Measurements from ENCODE around the gene STYXL1.
"Not testable (repeated sequence)": the region's sequence is repeated elsewhere in the genome, so short reads cannot be mapped to it uniquely, and the experiment has no call there.

The STYXL1 gene

GRCh38 chr7:76056241-76056640 lies 8.4 kb upstream of the STYXL1 start:
- Histone ChIP-seq H3K27me3 (ENCODE audit: insufficient read depth, poor library complexity, severe bottlenecking) (no peaks in the 10 kb centered on the region), H3K27ac (replicated peaks) (no peak overlapping the region), H3K4me3 (replicated peaks; ENCODE audit: insufficient read depth, low read length) (no peak overlapping the region)
- DNase-seq (ENCODE audit: low read depth in 1 of 2, low spot score in 1 of 2) = no peak
- no peak for TF ChIP-seq SPI1 (IDR thresholded peaks at IDR 0.05; ENCODE audit: borderline replicate concordance, low read depth)
- no peak for TF ChIP-seq GABPA (IDR thresholded peaks at IDR 0.05; ENCODE audit: low read depth)
- no peak for TF ChIP-seq POLR2AphosphoS5 (IDR thresholded peaks at IDR 0.05; ENCODE audit: low read depth)
- TF ChIP-seq CTCF (IDR thresholded peaks at IDR 0.05; ENCODE audit: insufficient read depth, low read length) = no peak
- TF ChIP-seq REST (IDR thresholded peaks at IDR 0.05; ENCODE audit: insufficient replicate concordance, low read depth) = no peak

GRCh38 chr7:76054123-76055120 lies 6.6 kb upstream of the STYXL1 start:
- Histone ChIP-seq H3K27ac (replicated peaks) (no peak overlapping the region), H3K27me3 (ENCODE audit: insufficient read depth, poor library complexity, severe bottlenecking) (no peaks in the 10 kb centered on the region), H3K4me3 (replicated peaks; ENCODE audit: insufficient read depth, low read length) (no peak overlapping the region)
- no peak for TF ChIP-seq GABPA (IDR thresholded peaks at IDR 0.05; ENCODE audit: low read depth)
- DNase-seq (ENCODE audit: low read depth in 1 of 2, low spot score in 1 of 2) = peak; percentile 69 to 78

- Histone ChIP-seq H3K27ac (replicated peaks) (no peak overlapping the region), H3K4me3 (replicated peaks; ENCODE audit: insufficient read depth, low read length) (no peak overlapping the region), H3K27me3 (ENCODE audit: insufficient read depth, poor library complexity, severe bottlenecking) (no peaks in the 10 kb centered on the region)
- TF ChIP-seq GABPA (IDR thresholded peaks at IDR 0.05; ENCODE audit: low read depth) (no peak), SPI1 (IDR thresholded peaks at IDR 0.05; ENCODE audit: borderline replicate concordance, low read depth) (no peak), CTCF (IDR thresholded peaks at IDR 0.05; ENCODE audit: insufficient read depth, low read length) (no peak)
- DNase-seq (ENCODE audit: low read depth in 1 of 2, low spot score in 1 of 2) = no peak
These were observed 5.7 kb upstream of the STYXL1 start for GRCh38 chr7:76053461-76053860.

GRCh38 chr7:76052681-76053080 lies 4.9 kb upstream of the STYXL1 start:
- not testable (repeated sequence) for H3K27me3 ChIP-seq (ENCODE audit: insufficient read depth, poor library complexity, severe bottlenecking); H3K27ac ChIP-seq (replicated peaks); DNase-seq (ENCODE audit: low read depth in 1 of 2, low spot score in 1 of 2); H3K4me3 ChIP-seq (replicated peaks; ENCODE audit: insufficient read depth, low read length)

GRCh38 chr7:76051840-76052239 lies 4.0 kb upstream of the STYXL1 start:
- Histone ChIP-seq H3K27me3 (ENCODE audit: insufficient read depth, poor library complexity, severe bottlenecking) (no peaks in the 10 kb centered on the region), H3K27ac (replicated peaks) (no peak overlapping the region), H3K4me3 (replicated peaks; ENCODE audit: insufficient read depth, low read length) (no peak overlapping the region)
- no peak for DNase-seq (ENCODE audit: low read depth in 1 of 2, low spot score in 1 of 2)
- TF ChIP-seq GABPA (IDR thresholded peaks at IDR 0.05; ENCODE audit: low read depth) (no peak), CTCF (IDR thresholded peaks at IDR 0.05; ENCODE audit: insufficient read depth, low read length) (no peak), REST (IDR thresholded peaks at IDR 0.05; ENCODE audit: insufficient replicate concordance, low read depth) (no peak), POLR2AphosphoS5 (IDR thresholded peaks at IDR 0.05; ENCODE audit: low read depth) (no peak), SPI1 (IDR thresholded peaks at IDR 0.05; ENCODE audit: borderline replicate concordance, low read depth) (no peak)
